Transverse colon (tissue), 4 donors: ENCODE data around the gene PLCXD3. TPM values are rescaled to one million over a fixed set of nuclear protein-coding genes. Genes with fewer than 3 reads are reported as not detected.
"Not testable (repeated sequence)": the region's sequence is repeated elsewhere in the genome, so short reads cannot be mapped to it uniquely, and the experiment has no call there.

ENCODE experiments used
- DNase-seq: peaks from one replicate; pipeline ENCODE4 v3.0.0-alpha.2; 2019
- H3K27ac ChIP-seq, 4 donors: fragments of 200-600 bp; sonication (generic); 2 replicates each; pipeline ENCODE4 v1.5.1; 2016 to 2018; ENCODE audit warnings: inconsistent platforms in 4 of 4
- H3K27me3 ChIP-seq: fragments of 200-600 bp; sonication (generic); 2 replicates; pipeline ENCODE4 v1.5.1; 2017; ENCODE audit warnings: inconsistent platforms
- H3K36me3 ChIP-seq, 4 donors: fragments of 200-600 bp; sonication (generic); 2 replicates each; pipeline ENCODE4 v1.5.1; 2017 to 2019; ENCODE audit warnings: inconsistent platforms in 4 of 4
- H3K4me1 ChIP-seq, 4 donors: fragments of 200-600 bp; sonication (generic); 2 replicates each; pipeline ENCODE4 v1.5.1; 2017 to 2020; ENCODE audit warnings: inconsistent platforms in 4 of 4
- H3K4me3 ChIP-seq, 4 donors: fragments of 200-600 bp; sonication (generic); 1 replicate in 1 of 4; 2 replicates in 3 of 4; pipeline versions ENCODE4 v1.5.1 to v1.6.1; 2017 to 2019; ENCODE audit warnings: inconsistent platforms in 4 of 4
- H3K9me3 ChIP-seq, 2 donors: fragments of 200-600 bp; sonication (generic); 2 replicates each; pipeline ENCODE4 v1.5.1; 2017 to 2019; ENCODE audit warnings: inconsistent platforms in 2 of 2
- CTCF ChIP-seq, 5 experiments: fragments of 200-600 bp in 3 of 5; fragments of 450-650 bp in 2 of 5; sonication (generic) in 3 of 5; IDR thresholded peaks; 1 replicate in 2 of 5; 2 replicates in 3 of 5; pipeline ENCODE4 v1.5.1; 2016 to 2017; ENCODE audit warnings: antibody characterized with exemption in 5 of 5, inconsistent platforms in 3 of 5, mild to moderate bottlenecking in 2 of 5, moderate library complexity in 1 of 5
- EP300 ChIP-seq: sonication (generic); formaldehyde crosslinking; IDR thresholded peaks from one replicate; pipeline ENCODE4 v1.6.1; 2017; ENCODE audit warnings: antibody characterized with exemption, low read depth
- POLR2A ChIP-seq: fragments of 450-650 bp; IDR thresholded peaks from one replicate; pipeline ENCODE4 v1.6.1; 2016; ENCODE audit warnings: antibody characterized with exemption, mild to moderate bottlenecking, moderate library complexity
- POLR2AphosphoS5 ChIP-seq, 3 donors: sonication (generic); formaldehyde crosslinking; IDR thresholded peaks; one replicate each; pipeline ENCODE4 v1.6.1; 2016; ENCODE audit warnings: antibody characterized with exemption in 3 of 3
- WGBS, 2 donors: methylation state at CpG; one replicate each; pipeline ENCODE4 v1.1.5; 2018; ENCODE audit warnings: low coverage in 1 of 2; 5-methylcytosine and 5-hydroxymethylcytosine counted together
- in situ Hi-C, 4 donors: fragments of 200-750 bp; cut with MboI; loops; one replicate each; pipeline versions ENCODE4 v1.15.0 to v1.15.1; 2017; ENCODE audit warnings: low sequenced_read_pairs in 3 of 4, low pct_ligation_motif_present in 1 of 4, low pct_unique_long_range_greater_than_20kb in 1 of 4
- intact Hi-C: fragments of 100-400 bp; cut with DNase I; formaldehyde crosslinking; loops from one replicate; pipeline ENCODE4 v1.15.1; 2023; ENCODE audit warnings: low total_unique reads
- total RNA-seq, 4 donors: library from RNA; depleted of rRNA; stranded (reverse); fragments of >200 nt; gene quantifications; one replicate each; pipeline ENCODE4 v1.1.0, GENCODE V29; 2016

The PLCXD3 gene
- total RNA-seq, 4 donors from 2014 or later = 0.64 to 1.9 (median 0.68) TPM; not detected in 1

- Histone ChIP-seq H3K27ac (no peak overlapping the region), H3K9me3 (no peaks in the 10 kb centered on the region), H3K27me3 (no peaks in the 10 kb centered on the region), H3K4me1 (no peaks in the 10 kb centered on the region), H3K4me3 (no peak overlapping the region), H3K36me3 (no peaks in the 10 kb centered on the region)
- DNase-seq = no peak
- intact Hi-C loops (no loop called here), in situ Hi-C loops (no loop called here)
- TF ChIP-seq CTCF (IDR thresholded peaks at IDR 0.05) (no peak), POLR2AphosphoS5 (IDR thresholded peaks at IDR 0.05) (no peak), EP300 (no peak), POLR2A (no peak)
- 58 to 70% methylated on average over 2 of the region's 2 CpGs for WGBS, 2 donors
Measured at GRCh38 chr5:41482715-41483114, 27.7 kb downstream of the PLCXD3 start.

GRCh38 chr5:41482173-41482572 is 28.2 kb downstream of the PLCXD3 start:
- no peaks in the 10 kb centered on the region for H3K4me1 ChIP-seq
- intact Hi-C loops = no loop called here

GRCh38 chr5:41471571-41472208 is 38.7 kb downstream of the PLCXD3 start:
- H3K27ac ChIP-seq, H3K9me3 ChIP-seq, in situ Hi-C loops, H3K4me3 ChIP-seq, intact Hi-C loops, DNase-seq, H3K27me3 ChIP-seq, H3K4me1 ChIP-seq, H3K36me3 ChIP-seq: not testable (repeated sequence)
- no CpG with 5 or more reads among the region's 1 CpG for WGBS, 2 donors

More at GRCh38 chr5:41482173-41482572, 28.2 kb downstream of the PLCXD3 start:
- DNase-seq = no peak
- no peaks in the 10 kb centered on the region for H3K9me3 ChIP-seq
- in situ Hi-C loops = no loop called here
- H3K36me3 ChIP-seq = no peaks in the 10 kb centered on the region
- H3K27me3 ChIP-seq = no peaks in the 10 kb centered on the region
- no peak overlapping the region for H3K27ac ChIP-seq
- 83 to 95% methylated on average over 6 of the region's 6 CpGs for WGBS, 2 donors
- TF ChIP-seq EP300 = no peak
- no peak overlapping the region for H3K4me3 ChIP-seq

- no peaks in the 10 kb centered on the region for H3K27me3 ChIP-seq
- DNase-seq = no peak
- H3K4me3 ChIP-seq = no peak overlapping the region
- in situ Hi-C loops (no loop called here), intact Hi-C loops (no loop called here)
- H3K9me3 ChIP-seq = no peaks in the 10 kb centered on the region
- no peaks in the 10 kb centered on the region for H3K36me3 ChIP-seq
- WGBS, 2 donors = 66 to 83% methylated on average over 3 of the region's 3 CpGs
- H3K27ac ChIP-seq = no peak overlapping the region
- no peak for TF ChIP-seq POLR2AphosphoS5 (IDR thresholded peaks at IDR 0.05)
- TF ChIP-seq POLR2A = no peak
- no peak for TF ChIP-seq CTCF (IDR thresholded peaks at IDR 0.05)
- no peak for TF ChIP-seq EP300
- no peaks in the 10 kb centered on the region for H3K4me1 ChIP-seq
Measured at GRCh38 chr5:41465493-41466171, 44.8 kb downstream of the PLCXD3 start.

- WGBS, 2 donors = 100% methylated on average over 1 of the region's 1 CpG
- TF ChIP-seq POLR2AphosphoS5 (IDR thresholded peaks at IDR 0.05) = no peak
- TF ChIP-seq CTCF (IDR thresholded peaks at IDR 0.05) = no peak
- no peak for TF ChIP-seq POLR2A
- TF ChIP-seq EP300 = no peak
- no peak overlapping the region for H3K27ac ChIP-seq
- no peaks in the 10 kb centered on the region for H3K9me3 ChIP-seq
- intact Hi-C loops = no loop called here
- no peak for DNase-seq
- in situ Hi-C loops = no loop called here
- H3K4me1 ChIP-seq = no peaks in the 10 kb centered on the region
- H3K36me3 ChIP-seq = no peaks in the 10 kb centered on the region
- no peak overlapping the region for H3K4me3 ChIP-seq
- no peaks in the 10 kb centered on the region for H3K27me3 ChIP-seq
Measured at GRCh38 chr5:41459557-41459956, 50.8 kb downstream of the PLCXD3 start.
